NCI-H2196 (cell line): ENCODE results near the gene GBF1.

Experiments used
- DNase-seq: peaks from one replicate; lab custom pipeline; 2025; ENCODE audit not compliant: unreplicated experiment; lab: John Stamatoyannopoulos, UW

GBF1 gene

GRCh38 chr10:102262744-102263370 lies 17.5 kb downstream of the GBF1 start:
- DNase-seq, result no peak

GRCh38 chr10:102264371-102264770 lies 19.0 kb downstream of the GBF1 start:
- no peak for DNase-seq

GRCh38 chr10:102266670-102267069 lies 21.3 kb downstream of the GBF1 start:
- DNase-seq, result no peak

- DNase-seq, result no peak
Measured at GRCh38 chr10:102267748-102268147, 22.4 kb downstream of the GBF1 start.

DNA sequence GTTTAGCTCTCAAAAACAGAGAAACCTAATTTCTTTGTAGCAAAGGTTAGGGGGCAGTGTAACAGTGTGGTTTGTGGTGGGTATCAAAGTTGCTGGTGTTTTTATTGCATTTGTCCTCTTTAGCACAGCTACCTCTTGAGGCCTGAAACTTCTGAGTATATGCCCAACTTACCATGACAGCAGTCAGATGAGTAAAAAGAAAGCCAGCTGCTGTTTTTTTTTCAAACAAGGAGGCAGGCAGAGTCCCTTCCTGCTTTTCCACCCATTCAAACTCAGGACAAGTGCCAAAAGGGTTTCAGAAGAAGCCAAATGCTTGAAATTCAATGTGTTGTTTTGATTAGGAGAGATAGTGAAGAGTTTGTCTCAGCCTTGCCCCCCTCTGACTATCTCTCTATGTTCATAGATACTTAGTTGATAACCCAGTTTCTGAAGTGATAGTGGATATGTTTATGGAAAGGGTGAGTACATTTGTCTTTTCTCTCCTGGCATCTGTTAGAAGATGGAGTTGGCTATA lies 23.1 kb downstream of the GBF1 start:
- no peak for DNase-seq

GRCh38 chr10:102269017-102269416 lies 23.7 kb downstream of the GBF1 start:
- no peak for DNase-seq

- DNase-seq, result no peak
Measured at GRCh38 chr10:102274062-102274461, 28.7 kb downstream of the GBF1 start.

- DNase-seq, result no peak
Measured at GRCh38 chr10:102275343-102275742, 30.0 kb downstream of the GBF1 start.

DNA sequence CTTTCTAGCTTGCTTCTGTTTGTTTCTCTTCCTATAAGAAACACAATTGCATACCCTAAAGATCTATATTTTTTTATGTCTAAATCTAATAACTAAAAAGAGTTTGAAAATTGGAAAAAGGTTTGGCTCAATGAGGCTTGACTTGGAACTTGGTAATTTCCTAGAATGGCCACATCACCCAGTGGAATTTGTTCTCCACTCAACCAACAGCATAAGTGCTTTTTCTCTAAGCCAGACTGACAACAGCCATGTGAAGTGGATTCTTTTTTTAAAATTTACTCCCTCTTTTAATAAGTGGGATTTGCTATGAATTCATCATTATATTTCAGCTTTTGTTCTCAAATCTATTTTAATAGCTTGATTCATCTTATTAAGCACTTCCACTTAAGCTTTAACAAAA lies 33.8 kb downstream of the GBF1 start:
- no peak for DNase-seq

- no peak for DNase-seq
Measured at GRCh38 chr10:102280397-102281101, 35.2 kb downstream of the GBF1 start.

- DNase-seq, result no peak
Measured at GRCh38 chr10:102281102-102281487, 35.8 kb downstream of the GBF1 start.

DNA sequence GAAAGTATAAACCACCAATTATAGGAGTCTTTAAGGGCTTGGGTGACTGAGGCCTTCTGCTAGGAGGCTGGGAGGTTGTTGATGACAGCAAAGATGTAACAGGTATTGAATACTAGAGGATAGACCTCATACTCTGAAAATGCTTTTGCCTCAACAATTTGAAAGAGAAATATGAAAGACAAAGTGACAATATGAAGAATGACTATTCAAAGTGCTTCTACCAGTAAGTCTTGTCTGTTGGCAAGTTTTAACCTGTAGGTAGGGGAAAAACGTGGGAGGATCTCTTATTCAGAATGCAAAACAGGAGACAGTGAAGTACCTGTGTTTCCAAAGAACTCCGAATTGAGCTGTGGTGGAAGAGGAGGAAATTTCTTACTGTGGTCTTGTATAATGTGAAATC lies 38.2 kb downstream of the GBF1 start:
- DNase-seq, result no peak

GRCh38 chr10:102283890-102284289 lies 38.6 kb downstream of the GBF1 start:
- DNase-seq, result no peak

- DNase-seq, result no peak
Measured at GRCh38 chr10:102284531-102284930, 39.2 kb downstream of the GBF1 start.

- no peak for DNase-seq
Measured at GRCh38 chr10:102285133-102285532, 39.8 kb downstream of the GBF1 start.

GRCh38 chr10:102286216-102286615 lies 40.9 kb downstream of the GBF1 start:
- DNase-seq, result no peak

GRCh38 chr10:102287538-102287937 lies 42.2 kb downstream of the GBF1 start:
- DNase-seq, result no peak

- DNase-seq, result no peak
Measured at GRCh38 chr10:102287991-102288390, 42.7 kb downstream of the GBF1 start.

DNA sequence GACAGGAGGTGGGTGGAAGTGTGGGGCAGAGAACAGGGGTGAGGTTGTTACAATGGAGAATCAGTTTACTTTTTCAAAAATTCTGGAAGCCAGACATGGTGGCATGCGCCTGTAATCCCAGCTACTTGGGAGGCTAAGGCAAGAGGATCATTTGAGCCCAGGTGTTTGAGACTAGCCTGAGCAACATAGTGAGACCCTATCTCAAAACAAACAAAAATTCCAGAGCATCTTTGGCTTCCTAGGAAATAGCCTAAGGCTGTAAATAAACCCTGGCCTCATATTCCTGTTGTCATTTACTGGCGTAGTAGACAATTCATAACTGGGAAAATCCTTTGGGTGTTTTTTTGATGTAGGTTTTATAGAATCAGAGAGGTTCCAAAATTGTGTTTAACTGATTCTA lies 44.0 kb downstream of the GBF1 start:
- no peak for DNase-seq

DNA sequence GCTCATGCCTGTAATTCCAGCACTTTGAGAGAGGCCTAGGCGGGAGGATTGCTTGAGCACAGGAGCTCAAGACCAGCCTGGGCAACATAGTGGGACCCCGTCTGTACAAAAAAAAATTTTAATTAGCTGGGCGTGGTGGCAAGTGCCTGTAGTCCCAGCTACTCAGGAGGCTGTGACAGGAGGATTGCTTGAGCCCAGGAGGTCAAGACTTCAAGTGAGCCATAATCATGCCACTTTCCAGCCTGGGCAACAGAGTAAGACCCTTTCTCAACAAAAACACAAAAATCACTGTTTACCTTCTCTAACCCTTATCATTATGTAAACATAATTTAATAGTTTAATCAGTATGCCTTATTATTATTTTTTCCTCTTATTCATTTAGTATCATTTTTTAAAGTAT lies 44.5 kb downstream of the GBF1 start:
- no peak for DNase-seq

GRCh38 chr10:102291221-102291905 lies 46.0 kb downstream of the GBF1 start:
- DNase-seq, result no peak

DNA sequence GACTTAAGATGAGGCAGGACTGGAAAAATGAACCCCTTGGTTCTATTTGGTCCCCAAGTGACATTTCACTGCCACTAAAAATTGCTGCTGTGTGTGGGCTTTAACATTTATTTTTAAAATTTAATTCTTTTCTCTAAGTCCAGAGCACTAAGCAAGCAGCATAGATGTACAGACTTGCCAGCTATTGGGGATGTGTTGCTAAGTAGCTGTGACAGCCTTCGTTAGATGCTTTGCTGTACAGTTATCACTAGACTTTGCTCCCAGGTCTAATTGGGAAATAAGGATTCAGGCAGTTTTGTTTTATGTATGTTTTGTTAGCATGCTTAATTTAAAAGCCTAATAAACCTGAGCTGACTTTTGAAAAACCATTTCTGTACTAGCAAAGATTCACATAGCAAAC lies 51.8 kb downstream of the GBF1 start:
- no peak for DNase-seq
